Tibial nerve (tissue), 4 donors: ENCODE data around the gene ATP11C.

Experiments
- EP300 ChIP-seq, 2 donors: sonication (generic); formaldehyde crosslinking; IDR thresholded peaks; one replicate each; pipeline ENCODE4 v1.6.1; 2017; ENCODE audit warnings: antibody characterized with exemption in 2 of 2, mild to moderate bottlenecking in 1 of 2
- POLR2A ChIP-seq, 2 donors: fragments of 450-650 bp; IDR thresholded peaks; one replicate each; pipeline ENCODE4 v1.6.1; 2017; ENCODE audit warnings: antibody characterized with exemption in 2 of 2, mild to moderate bottlenecking in 2 of 2, moderate library complexity in 2 of 2
- TF ChIP-seq, protein P1 (sequence below), 5 experiments: fragments of 200-600 bp in 3 of 5; fragments of 450-650 bp in 2 of 5; sonication (generic) in 3 of 5; IDR thresholded peaks; one replicate each; pipeline ENCODE4 v1.5.1; 2016 to 2019; ENCODE audit warnings: antibody characterized with exemption in 5 of 5, mild to moderate bottlenecking in 3 of 5, moderate library complexity in 2 of 5

DNA sequence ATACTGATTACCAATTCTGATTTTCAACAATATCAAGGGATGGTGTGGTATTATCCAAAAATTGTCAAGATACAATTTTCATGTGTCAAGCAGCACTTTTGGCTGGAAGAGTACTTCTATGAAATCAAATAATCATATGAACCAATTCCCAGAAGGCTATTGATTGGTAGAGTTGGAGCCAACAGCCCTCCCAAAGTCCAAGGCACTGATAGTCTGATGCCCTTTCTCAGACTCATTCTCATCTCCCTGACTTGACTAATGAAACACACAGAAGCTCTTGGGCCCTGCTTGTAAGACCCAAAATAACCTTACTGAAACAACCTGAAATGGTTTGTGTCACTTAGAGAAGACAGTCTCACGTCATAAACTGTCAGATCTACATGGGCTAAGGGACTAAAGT is 48.9 kb downstream of the ATP11C start:
- TF ChIP-seq, protein P1, sequence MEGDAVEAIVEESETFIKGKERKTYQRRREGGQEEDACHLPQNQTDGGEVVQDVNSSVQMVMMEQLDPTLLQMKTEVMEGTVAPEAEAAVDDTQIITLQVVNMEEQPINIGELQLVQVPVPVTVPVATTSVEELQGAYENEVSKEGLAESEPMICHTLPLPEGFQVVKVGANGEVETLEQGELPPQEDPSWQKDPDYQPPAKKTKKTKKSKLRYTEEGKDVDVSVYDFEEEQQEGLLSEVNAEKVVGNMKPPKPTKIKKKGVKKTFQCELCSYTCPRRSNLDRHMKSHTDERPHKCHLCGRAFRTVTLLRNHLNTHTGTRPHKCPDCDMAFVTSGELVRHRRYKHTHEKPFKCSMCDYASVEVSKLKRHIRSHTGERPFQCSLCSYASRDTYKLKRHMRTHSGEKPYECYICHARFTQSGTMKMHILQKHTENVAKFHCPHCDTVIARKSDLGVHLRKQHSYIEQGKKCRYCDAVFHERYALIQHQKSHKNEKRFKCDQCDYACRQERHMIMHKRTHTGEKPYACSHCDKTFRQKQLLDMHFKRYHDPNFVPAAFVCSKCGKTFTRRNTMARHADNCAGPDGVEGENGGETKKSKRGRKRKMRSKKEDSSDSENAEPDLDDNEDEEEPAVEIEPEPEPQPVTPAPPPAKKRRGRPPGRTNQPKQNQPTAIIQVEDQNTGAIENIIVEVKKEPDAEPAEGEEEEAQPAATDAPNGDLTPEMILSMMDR (IDR thresholded peaks at IDR 0.05), result no peak
- TF ChIP-seq POLR2A (IDR thresholded peaks at IDR 0.05), result no peak
- no peak for TF ChIP-seq EP300 (IDR thresholded peaks at IDR 0.05)
